Vagina (tissue), 2 donors: ENCODE data around the gene GLT1D1.

Experiments
- CTCF ChIP-seq, 3 experiments: fragments of 450-650 bp in 2 of 3; fragments of 200-600 bp in 1 of 3; sonication (generic) in 1 of 3; IDR thresholded peaks; one replicate each; pipeline ENCODE4 v1.5.1; 2017 to 2019; ENCODE audit warnings: antibody characterized with exemption in 3 of 3, mild to moderate bottlenecking in 2 of 3, moderate library complexity in 2 of 3
- POLR2A ChIP-seq, 2 donors: fragments of 450-650 bp; IDR thresholded peaks; one replicate each; pipeline ENCODE4 v1.6.1; 2017; ENCODE audit warnings: antibody characterized with exemption in 2 of 2, mild to moderate bottlenecking in 2 of 2, moderate library complexity in 2 of 2

GRCh38 chr12:129005829-129006228 lies 152.6 kb downstream of the GLT1D1 start:
- no peak for TF ChIP-seq CTCF (IDR thresholded peaks at IDR 0.05)
- no peak for TF ChIP-seq POLR2A (IDR thresholded peaks at IDR 0.05)
